Endothelial cell of hepatic sinusoid (primary cell): ENCODE results near the gene CDH3.

Source experiments
- in situ Hi-C: cut with HindIII; loops from 2 replicates; pipeline ENCODE4 v1.10.0; 2017; ENCODE audit warnings: low sequenced_read_pairs

The CDH3 gene

DNA sequence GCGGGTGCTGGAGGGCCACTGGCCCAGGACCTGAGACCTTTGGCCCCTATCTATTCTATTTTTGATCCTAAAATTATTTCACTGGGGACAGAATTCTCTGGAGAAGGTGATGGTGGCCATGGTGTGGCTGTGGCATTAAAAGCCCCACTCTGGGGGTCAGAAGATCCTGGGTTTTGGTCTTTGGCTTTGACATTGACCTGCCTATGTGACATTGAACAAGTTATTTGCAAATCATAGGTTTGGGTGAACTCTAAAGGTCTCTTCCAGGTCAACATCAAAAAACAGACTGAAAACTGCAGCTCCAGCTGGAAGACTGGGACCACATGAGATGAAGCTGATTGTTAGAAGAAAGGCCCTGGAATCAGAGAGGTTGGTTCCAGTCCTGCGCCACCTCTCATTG, 89.7 kb downstream of the CDH3 start:
- in situ Hi-C loops, result no loop called here

DNA sequence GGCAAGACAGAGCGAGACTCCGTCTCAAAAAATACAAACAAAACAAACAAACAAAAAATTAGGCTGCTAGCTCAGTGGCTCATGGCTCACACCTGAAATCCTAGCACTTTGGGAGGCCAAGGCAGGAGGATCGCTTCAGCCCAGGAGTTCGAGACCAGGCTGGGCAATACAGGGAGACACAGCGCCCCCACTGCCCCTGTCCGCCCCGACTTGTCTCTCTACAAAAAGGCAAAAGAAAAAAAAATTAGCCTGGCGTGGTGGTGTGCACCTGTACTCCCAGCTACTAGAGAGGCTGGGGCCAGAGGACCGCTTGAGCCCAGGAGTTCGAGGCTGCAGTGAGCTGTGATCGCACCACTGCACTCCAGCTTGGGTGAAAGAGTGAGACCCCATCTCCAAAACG, 91.5 kb downstream of the CDH3 start:
- in situ Hi-C loops, result no loop called here

DNA sequence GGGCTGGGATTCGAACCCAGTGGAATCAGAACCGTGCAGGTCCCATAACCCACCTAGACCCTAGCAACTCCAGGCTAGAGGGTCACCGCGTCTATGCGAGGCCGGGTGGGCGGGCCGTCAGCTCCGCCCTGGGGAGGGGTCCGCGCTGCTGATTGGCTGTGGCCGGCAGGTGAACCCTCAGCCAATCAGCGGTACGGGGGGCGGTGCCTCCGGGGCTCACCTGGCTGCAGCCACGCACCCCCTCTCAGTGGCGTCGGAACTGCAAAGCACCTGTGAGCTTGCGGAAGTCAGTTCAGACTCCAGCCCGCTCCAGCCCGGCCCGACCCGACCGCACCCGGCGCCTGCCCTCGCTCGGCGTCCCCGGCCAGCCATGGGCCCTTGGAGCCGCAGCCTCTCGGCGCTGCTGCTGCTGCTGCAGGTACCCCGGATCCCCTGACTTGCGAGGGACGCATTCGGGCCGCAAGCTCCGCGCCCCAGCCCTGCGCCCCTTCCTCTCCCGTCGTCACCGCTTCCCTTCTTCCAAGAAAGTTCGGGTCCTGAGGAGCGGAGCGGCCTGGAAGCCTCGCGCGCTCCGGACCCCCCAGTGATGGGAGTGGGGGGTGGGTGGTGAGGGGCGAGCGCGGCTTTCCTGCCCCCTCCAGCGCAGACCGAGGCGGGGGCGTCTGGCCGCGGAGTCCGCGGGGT, 92.1 kb downstream of the CDH3 start, which contains the start of gene CDH1:
TSS of gene CDH1 (plus strand) at position 247 of the 684 bp plus-strand sequence. CDS start at position 371, 124 bp downstream.
- in situ Hi-C loops, result no loop called here

GRCh38 chr16:68737730-68738629, 92.9 kb downstream of the CDH3 start:
- in situ Hi-C loops, result no loop called here

DNA sequence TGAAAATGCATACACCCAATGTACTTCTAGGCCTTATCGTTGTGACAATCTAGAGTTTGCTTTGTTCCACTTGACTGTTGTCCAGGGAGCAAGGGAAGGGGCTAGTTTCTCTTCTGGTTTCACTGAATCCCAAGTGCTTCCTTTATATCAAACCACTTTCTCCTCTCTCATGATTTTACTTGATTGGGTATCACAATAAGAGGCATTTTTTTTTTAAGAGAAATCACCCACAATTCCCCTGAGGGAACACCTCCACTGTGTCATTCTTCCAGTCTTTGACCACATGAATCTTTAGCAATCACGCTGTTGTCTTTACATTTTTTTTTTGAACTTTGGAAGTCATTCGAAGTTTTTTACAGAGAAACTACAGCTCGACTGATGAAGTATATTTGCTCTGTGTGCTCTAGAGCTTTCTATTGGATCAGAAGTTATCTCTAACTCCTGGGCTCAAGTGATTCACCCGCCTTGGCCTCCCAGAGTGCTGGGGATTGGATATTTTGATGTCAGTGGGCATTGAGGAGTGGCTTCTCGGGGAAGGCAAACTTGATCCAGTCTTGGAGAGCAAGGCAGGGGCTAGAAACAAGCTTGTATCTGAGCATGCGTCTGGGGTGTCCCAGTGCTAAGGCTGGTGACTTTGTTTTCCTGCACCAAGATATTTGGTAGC, 95.0 kb downstream of the CDH3 start:
- in situ Hi-C loops, result no loop called here

GRCh38 chr16:68740628-68741346, 95.7 kb downstream of the CDH3 start:
- in situ Hi-C loops, result no loop called here

DNA sequence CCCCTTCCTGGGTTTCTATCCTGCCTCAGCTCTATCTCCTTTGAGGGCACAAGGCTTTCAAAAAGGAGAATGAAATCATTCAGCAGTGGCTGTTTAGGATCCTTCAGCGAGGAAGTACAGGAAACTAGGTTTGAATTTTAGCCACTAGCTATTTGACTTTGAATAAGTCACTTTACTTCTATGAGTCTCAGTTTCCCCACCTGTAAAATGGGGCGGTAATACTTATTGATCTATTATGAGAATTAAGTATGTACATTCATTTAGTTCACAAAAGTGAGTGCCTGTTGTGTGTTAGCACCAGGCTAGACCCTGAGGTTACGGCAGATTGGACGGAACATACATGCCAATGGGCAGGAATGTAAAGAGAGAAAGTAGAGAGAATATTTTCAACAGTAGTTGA, 98.6 kb downstream of the CDH3 start:
- in situ Hi-C loops, result no loop called here

- in situ Hi-C loops, result no loop called here
Observed at GRCh38 chr16:68744744-68745280, 99.7 kb downstream of the CDH3 start.

DNA sequence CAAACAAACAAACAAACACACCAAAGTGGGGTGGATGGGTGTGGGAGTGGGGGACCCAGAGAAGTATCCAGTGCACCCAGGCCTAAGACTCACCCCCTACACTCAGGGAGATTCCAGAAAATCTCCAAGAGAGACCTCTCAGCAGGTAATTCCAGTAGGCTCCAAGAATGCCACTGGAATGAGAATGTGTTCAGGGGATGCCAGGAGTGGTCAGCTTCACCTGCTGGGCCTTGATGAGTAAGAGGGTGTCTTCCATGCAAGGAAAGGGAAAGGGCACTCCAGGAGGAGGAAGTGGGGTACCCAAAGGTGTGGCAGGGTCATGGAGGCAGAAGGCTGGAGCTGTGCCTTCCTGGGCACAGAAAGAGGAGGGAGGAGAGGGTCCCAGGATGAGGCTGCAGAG, 101.8 kb downstream of the CDH3 start:
- in situ Hi-C loops, result no loop called here

GRCh38 chr16:68749432-68749831, 104.3 kb downstream of the CDH3 start:
- in situ Hi-C loops, result no loop called here
